Activated naive CD8-positive, alpha-beta T cell treated with anti-CD3 and anti-CD28 coated beads for 36 hours (primary cell): Measurements from ENCODE around the gene ARHGEF11. TPM values are rescaled to one million over a fixed set of nuclear protein-coding genes. Genes with fewer than 3 reads are reported as not detected.

ENCODE experiments used
- DNase-seq: peaks from one replicate; pipeline ENCODE4 v3.0.0; 2021
- H3K27ac Mint-ChIP-seq: one replicate; pipeline ENCODE4 v1.8.0; 2022; ENCODE audit warnings: mild to moderate bottlenecking, moderate library complexity, mixed read lengths
- H3K27me3 Mint-ChIP-seq: one replicate; pipeline ENCODE4 v1.8.0; 2022; ENCODE audit warnings: mild to moderate bottlenecking, mixed read lengths
- H3K36me3 Mint-ChIP-seq: one replicate; pipeline ENCODE4 v1.8.0; 2021; ENCODE audit warnings: mild to moderate bottlenecking, mixed read lengths
- H3K4me1 Mint-ChIP-seq: one replicate; pipeline ENCODE4 v1.8.0; 2021; ENCODE audit warnings: mixed read lengths
- H3K4me3 Mint-ChIP-seq: one replicate; pipeline ENCODE4 v1.8.0; 2022; ENCODE audit warnings: mild to moderate bottlenecking, moderate library complexity, mixed read lengths
- H3K9me3 Mint-ChIP-seq: one replicate; pipeline ENCODE4 v1.8.0; 2022; ENCODE audit warnings: mixed read lengths
- total RNA-seq, 2 experiments: library from RNA; stranded (reverse); gene quantifications; one replicate each; pipeline ENCODE4 v1.2.3, GENCODE V29; 2021

Gene ARHGEF11
- total RNA-seq, 2 experiments from 2014 or later = 2.8 to 3.3 TPM

- Mint-ChIP-seq H3K9me3 (no peaks in the 10 kb centered on the region), H3K4me3 (no peak overlapping the region), H3K36me3 (no peaks in the 10 kb centered on the region), H3K4me1 (peaks cover 10% of the 10 kb centered on the region), H3K27me3 (peaks cover 22% of the 10 kb centered on the region), H3K27ac (no peak overlapping the region)
- DNase-seq = no peak
These were observed 144.0 kb downstream of the ARHGEF11 start for GRCh38 chr1:156901590-156901900.

- no peak for DNase-seq
- H3K4me1 Mint-ChIP-seq = peaks cover 10% of the 10 kb centered on the region
- H3K9me3 Mint-ChIP-seq = no peaks in the 10 kb centered on the region
- no peak overlapping the region for H3K4me3 Mint-ChIP-seq
- H3K36me3 Mint-ChIP-seq = no peaks in the 10 kb centered on the region
- H3K27ac Mint-ChIP-seq = no peak overlapping the region
- peaks cover 27% of the 10 kb centered on the region for H3K27me3 Mint-ChIP-seq
These were observed 144.5 kb downstream of the ARHGEF11 start for GRCh38 chr1:156900896-156901589.

GRCh38 chr1:156899956-156900718, 145.4 kb downstream of the ARHGEF11 start:
- Mint-ChIP-seq H3K27me3 (peaks cover 35% of the 10 kb centered on the region), H3K4me1 (peaks cover 10% of the 10 kb centered on the region), H3K27ac (no peak overlapping the region), H3K9me3 (no peaks in the 10 kb centered on the region), H3K36me3 (no peaks in the 10 kb centered on the region), H3K4me3 (no peak overlapping the region)
- DNase-seq = no peak

GRCh38 chr1:156898971-156899664, 146.4 kb downstream of the ARHGEF11 start:
- Mint-ChIP-seq H3K9me3 (no peaks in the 10 kb centered on the region), H3K36me3 (no peaks in the 10 kb centered on the region), H3K4me3 (no peak overlapping the region), H3K27me3 (peaks cover 45% of the 10 kb centered on the region), H3K27ac (no peak overlapping the region), H3K4me1 (peaks cover 10% of the 10 kb centered on the region)
- DNase-seq = no peak

- peaks cover 51% of the 10 kb centered on the region for H3K27me3 Mint-ChIP-seq
- DNase-seq = peak; percentile 20
- no peaks in the 10 kb centered on the region for H3K9me3 Mint-ChIP-seq
- H3K27ac Mint-ChIP-seq = no peak overlapping the region
- H3K4me1 Mint-ChIP-seq = peaks cover 11% of the 10 kb centered on the region
- no peak overlapping the region for H3K4me3 Mint-ChIP-seq
- no peaks in the 10 kb centered on the region for H3K36me3 Mint-ChIP-seq
These were observed 147.4 kb downstream of the ARHGEF11 start for GRCh38 chr1:156898161-156898566.

GRCh38 chr1:156897078-156897825, 148.3 kb downstream of the ARHGEF11 start:
- H3K36me3 Mint-ChIP-seq = no peaks in the 10 kb centered on the region
- no peak overlapping the region for H3K4me3 Mint-ChIP-seq
- DNase-seq = no peak
- no peaks in the 10 kb centered on the region for H3K9me3 Mint-ChIP-seq
- peaks cover 15% of the 10 kb centered on the region for H3K4me1 Mint-ChIP-seq
- H3K27ac Mint-ChIP-seq = no peak overlapping the region
- peaks cover 57% of the 10 kb centered on the region for H3K27me3 Mint-ChIP-seq

- H3K27me3 Mint-ChIP-seq = peaks cover 64% of the 10 kb centered on the region
- no peak overlapping the region for H3K27ac Mint-ChIP-seq
- no peaks in the 10 kb centered on the region for H3K36me3 Mint-ChIP-seq
- no peaks in the 10 kb centered on the region for H3K9me3 Mint-ChIP-seq
- peaks cover 15% of the 10 kb centered on the region for H3K4me1 Mint-ChIP-seq
- no peak overlapping the region for H3K4me3 Mint-ChIP-seq
- DNase-seq = no peak
These were observed 149.0 kb downstream of the ARHGEF11 start for GRCh38 chr1:156896490-156897033.

- H3K4me1 Mint-ChIP-seq = peaks cover 15% of the 10 kb centered on the region
- H3K27ac Mint-ChIP-seq = no peak overlapping the region
- H3K9me3 Mint-ChIP-seq = no peaks in the 10 kb centered on the region
- DNase-seq = no peak
- peaks cover 70% of the 10 kb centered on the region for H3K27me3 Mint-ChIP-seq
- H3K36me3 Mint-ChIP-seq = no peaks in the 10 kb centered on the region
- no peak overlapping the region for H3K4me3 Mint-ChIP-seq
These were observed 149.6 kb downstream of the ARHGEF11 start for GRCh38 chr1:156895927-156896326.

GRCh38 chr1:156895455-156895812, 150.1 kb downstream of the ARHGEF11 start:
- peaks cover 75% of the 10 kb centered on the region for H3K27me3 Mint-ChIP-seq

GRCh38 chr1:156894711-156895454, 150.7 kb downstream of the ARHGEF11 start:
- H3K27ac Mint-ChIP-seq = no peak overlapping the region
- H3K36me3 Mint-ChIP-seq = no peaks in the 10 kb centered on the region
- no peaks in the 10 kb centered on the region for H3K9me3 Mint-ChIP-seq
- DNase-seq = no peak
- no peak overlapping the region for H3K4me3 Mint-ChIP-seq
- peaks cover 19% of the 10 kb centered on the region for H3K4me1 Mint-ChIP-seq
- H3K27me3 Mint-ChIP-seq = peaks cover 80% of the 10 kb centered on the region

More at GRCh38 chr1:156895455-156895812, 150.1 kb downstream of the ARHGEF11 start:
- no peak overlapping the region for H3K27ac Mint-ChIP-seq
- DNase-seq = no peak
- no peaks in the 10 kb centered on the region for H3K36me3 Mint-ChIP-seq
- no peaks in the 10 kb centered on the region for H3K9me3 Mint-ChIP-seq
- H3K4me3 Mint-ChIP-seq = no peak overlapping the region
- H3K4me1 Mint-ChIP-seq = peaks cover 16% of the 10 kb centered on the region

- DNase-seq = no peak
- H3K4me1 Mint-ChIP-seq = peaks cover 19% of the 10 kb centered on the region
- peaks cover 81% of the 10 kb centered on the region for H3K27me3 Mint-ChIP-seq
- H3K4me3 Mint-ChIP-seq = no peak overlapping the region
- no peaks in the 10 kb centered on the region for H3K9me3 Mint-ChIP-seq
- H3K27ac Mint-ChIP-seq = no peak overlapping the region
- H3K36me3 Mint-ChIP-seq = no peaks in the 10 kb centered on the region
These were observed 151.5 kb downstream of the ARHGEF11 start for GRCh38 chr1:156894001-156894400.

GRCh38 chr1:156893048-156893953, 152.2 kb downstream of the ARHGEF11 start, which contains the start of gene PEAR1:
TSS of gene PEAR1 (plus strand) at chr1:156893718. CDS start at chr1:156903927, 10,209 bp downstream.
- Mint-ChIP-seq H3K9me3 (no peaks in the 10 kb centered on the region), H3K27ac (no peak within 1 kb of the TSS), H3K27me3 (peaks cover 79% of the 10 kb centered on the region), H3K36me3 (no peaks in the 10 kb centered on the region), H3K4me3 (peak within 1 kb of the TSS; percentile 50), H3K4me1 (peaks cover 15% of the 10 kb centered on the region)
- no peak for DNase-seq
